Activated CD4-positive, alpha-beta T cell treated with anti-CD3 and anti-CD28 coated beads for 24 hours (primary cell): ENCODE measurements around the gene SFXN4.
"Not testable (repeated sequence)": the region's sequence is repeated elsewhere in the genome, so short reads cannot be mapped to it uniquely, and the experiment has no call there.

Experiments used
- DNase-seq, 2 donors: peaks; one replicate each; pipeline ENCODE4 v3.0.0-alpha.2; 2020; ENCODE audit warnings: low read depth in 2 of 2

SFXN4 gene

GRCh38 chr10:119112056-119112455 is 53.5 kb downstream of the SFXN4 start:
- DNase-seq = no peak

- not testable (repeated sequence) for DNase-seq
These were observed 57.7 kb downstream of the SFXN4 start for GRCh38 chr10:119107771-119108170.

- not testable (repeated sequence) for DNase-seq
These were observed 58.4 kb downstream of the SFXN4 start for GRCh38 chr10:119107106-119107505.

- DNase-seq = not testable (repeated sequence)
These were observed 59.6 kb downstream of the SFXN4 start for GRCh38 chr10:119105899-119106298.

- no peak for DNase-seq
These were observed 60.4 kb downstream of the SFXN4 start for GRCh38 chr10:119105155-119105554.

GRCh38 chr10:119104654-119105015 is 60.9 kb downstream of the SFXN4 start:
- DNase-seq = no peak

- peak; percentile 66 to 68 for DNase-seq
These were observed 61.4 kb downstream of the SFXN4 start, which contains the start of gene DENND10 for GRCh38 chr10:119103903-119104653. Gene DENND10, plus strand, starts transcription at chr10:119104113. Its CDS starts 30 bp downstream, at chr10:119104143.

- no peak for DNase-seq
These were observed 62.1 kb downstream of the SFXN4 start for GRCh38 chr10:119103241-119103902.

GRCh38 chr10:119101366-119102098 is 64.0 kb downstream of the SFXN4 start:
- no peak for DNase-seq

- DNase-seq = no peak
These were observed 64.9 kb downstream of the SFXN4 start for GRCh38 chr10:119100434-119101238.

- DNase-seq = no peak
These were observed 66.9 kb downstream of the SFXN4 start for GRCh38 chr10:119098576-119098975.

GRCh38 chr10:119096641-119097415 is 68.7 kb downstream of the SFXN4 start:
- DNase-seq = not testable (repeated sequence)

- no peak for DNase-seq
These were observed 69.9 kb downstream of the SFXN4 start for GRCh38 chr10:119095640-119096039.

GRCh38 chr10:119090968-119091367 is 74.5 kb downstream of the SFXN4 start:
- no peak for DNase-seq
